Measurements from ENCODE around the gene CYGB.

The CYGB gene

DNA sequence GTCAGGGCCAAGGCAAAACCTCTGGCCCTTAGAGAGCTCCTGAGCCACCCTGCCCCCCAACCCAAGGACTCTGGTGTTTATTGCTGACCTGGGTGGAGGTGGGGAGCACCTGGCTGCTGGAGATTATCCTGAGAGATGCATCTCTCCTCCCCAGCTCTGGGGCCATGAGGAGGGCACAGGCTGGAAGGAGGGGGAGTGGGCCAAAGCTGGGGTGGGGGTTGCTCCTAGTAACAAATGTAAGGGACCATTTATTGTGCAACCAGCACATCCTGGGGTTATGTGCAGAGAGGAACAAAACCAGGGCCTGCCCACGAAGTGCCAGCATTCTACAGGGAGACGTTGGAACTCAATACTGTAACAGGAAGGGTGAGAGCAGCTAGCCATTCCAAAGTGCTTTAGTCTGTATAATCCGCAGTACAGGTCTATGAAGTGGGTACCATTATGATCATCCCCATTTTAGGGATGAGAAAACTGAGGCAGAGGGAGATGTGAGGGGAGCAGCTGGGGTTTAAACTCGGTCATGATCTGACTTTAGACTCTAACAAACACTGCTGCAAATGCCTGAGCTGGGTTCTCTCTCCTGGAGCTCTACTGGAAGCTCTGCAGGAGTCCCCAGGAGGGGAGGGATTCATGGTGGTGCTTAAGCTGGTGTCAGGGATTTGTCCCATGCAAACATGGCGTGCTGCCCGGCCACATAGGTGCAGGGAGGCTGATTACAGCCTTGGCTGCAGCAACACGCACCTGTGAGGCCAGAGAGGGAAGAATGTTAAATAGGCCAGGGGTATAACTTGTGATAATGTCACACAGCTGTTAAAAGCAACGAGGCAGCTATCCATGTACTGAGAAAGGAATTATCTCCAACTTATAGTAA, 34.9 kb downstream of the CYGB start:
- H3K4me3 ChIP-seq (ENCODE audit: low read depth, low read length) = no peak overlapping the region

DNA sequence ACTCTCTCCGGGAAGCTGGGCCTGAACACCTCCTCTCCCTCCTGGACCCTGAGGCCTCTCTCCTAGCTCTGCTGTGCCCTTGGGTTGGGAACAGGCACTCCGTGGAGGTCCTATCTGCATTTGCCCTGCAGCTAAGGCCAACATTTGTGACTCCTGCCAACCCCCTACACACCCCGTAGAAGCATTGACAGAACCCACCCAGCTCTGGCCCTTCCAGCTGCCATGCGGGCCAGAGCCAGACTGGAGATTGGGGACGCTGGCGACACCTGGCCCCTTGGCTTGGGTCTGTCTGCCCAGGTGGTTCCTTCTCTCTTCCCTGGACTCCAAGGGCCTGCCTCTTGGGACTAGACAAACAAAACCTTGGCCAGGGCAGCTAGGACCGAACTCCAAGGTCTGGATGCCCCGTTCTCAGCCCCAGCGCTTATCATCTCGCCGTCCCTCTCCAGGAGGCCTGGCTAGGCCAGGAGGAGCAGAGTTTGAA, 35.6 kb downstream of the CYGB start:
- H3K4me3 ChIP-seq (ENCODE audit: low read depth, low read length) = peak overlapping the region; percentile 0

DNA sequence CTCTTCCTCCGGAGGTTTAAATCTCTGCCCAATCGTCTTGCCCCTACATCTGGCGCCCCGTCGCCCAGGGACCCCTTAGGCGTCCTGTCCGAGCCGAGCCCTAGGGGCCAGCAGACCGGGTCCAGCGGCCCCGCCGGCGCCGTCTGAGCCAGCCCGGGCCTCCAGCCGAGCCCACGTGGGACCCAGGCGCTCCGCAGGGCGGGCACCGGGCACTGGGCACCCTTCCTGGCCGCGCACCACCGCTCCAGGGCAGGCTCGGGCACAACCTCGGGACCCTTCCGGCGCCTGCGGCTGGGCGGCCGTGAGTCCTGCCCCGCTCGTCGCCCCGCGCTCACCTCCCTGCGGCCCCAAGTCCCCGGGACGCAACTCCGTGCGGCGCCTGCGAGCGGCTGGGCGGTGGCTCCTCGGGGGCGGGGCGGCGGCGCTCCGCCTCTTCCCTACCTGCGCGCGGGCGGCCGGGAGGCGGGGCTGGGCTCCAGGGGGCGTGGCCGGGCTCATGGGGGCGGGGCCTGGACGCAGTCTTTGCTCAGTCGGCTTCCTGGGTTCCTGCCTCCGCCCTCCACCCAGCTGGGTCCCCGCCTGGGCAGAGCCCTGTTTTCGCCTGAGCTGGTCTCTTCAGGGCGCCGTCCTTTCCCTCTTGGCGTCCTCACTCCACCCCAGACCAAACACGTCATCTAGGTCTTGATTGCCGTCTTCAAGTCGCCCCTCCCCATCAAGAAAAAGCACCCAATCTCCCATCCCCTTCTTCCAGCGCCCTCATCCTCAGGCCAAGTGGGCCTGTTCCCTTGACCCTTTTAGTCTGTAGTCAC, 36.3 kb downstream of the CYGB start, which contains the start of gene RHBDF2:
Gene RHBDF2 (minus strand): TSS at position 406 of the 809 bp plus-strand sequence. CDS start 19,899 bp downstream, outside the sequence.
- H3K4me3 ChIP-seq (ENCODE audit: low read depth, low read length) = peak within 1 kb of the TSS; percentile 49

DNA sequence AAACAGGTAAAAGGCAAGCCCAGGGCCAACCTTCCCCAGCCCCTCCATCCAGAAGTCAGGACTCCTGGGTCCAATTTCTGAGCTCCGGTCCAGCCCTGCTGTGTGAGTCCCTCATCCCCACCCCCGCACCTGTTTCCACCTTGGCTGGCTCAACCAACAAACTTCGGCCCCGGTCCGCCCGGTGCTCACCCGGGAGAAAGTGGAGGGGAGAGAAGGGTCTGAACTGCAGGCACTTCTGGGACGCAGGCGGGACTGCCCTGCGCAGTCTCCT, 36.8 kb downstream of the CYGB start:
- H3K4me3 ChIP-seq (ENCODE audit: low read depth, low read length) = peak overlapping the region; percentile 49

DNA sequence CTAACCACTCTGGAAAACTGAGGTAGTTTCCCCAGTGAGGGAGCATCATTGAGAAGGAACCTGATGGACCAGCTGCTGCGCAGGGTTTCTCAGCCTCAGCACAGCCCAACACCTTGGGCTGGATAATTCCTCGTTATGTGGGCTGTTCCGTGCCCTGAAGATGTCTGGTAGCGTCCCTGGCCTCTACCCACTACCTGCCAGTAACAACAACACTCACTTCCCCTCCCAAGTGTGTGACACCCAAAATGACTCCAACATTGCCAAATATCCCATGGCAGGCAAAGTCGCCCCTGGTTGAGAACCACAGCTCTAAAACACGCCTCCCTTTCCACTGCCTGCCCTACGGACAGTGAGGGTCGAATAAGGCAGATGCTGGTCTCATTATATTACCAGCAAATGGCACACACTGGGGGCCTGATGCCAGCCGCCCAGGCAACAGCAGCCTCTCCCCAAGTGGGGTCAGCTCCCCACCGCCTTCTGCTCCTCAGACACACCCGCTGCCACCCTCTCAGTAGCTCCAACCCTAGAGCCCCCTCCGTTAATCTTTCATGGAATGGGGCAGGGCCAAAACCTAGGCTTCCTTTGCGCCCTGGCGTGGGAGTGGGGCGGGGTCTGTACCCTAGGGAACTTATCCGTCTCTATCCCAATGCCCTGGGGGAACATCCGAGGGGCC, 37.3 kb downstream of the CYGB start:
- H3K4me3 ChIP-seq (ENCODE audit: low read depth, low read length) = peak overlapping the region; percentile 49

DNA sequence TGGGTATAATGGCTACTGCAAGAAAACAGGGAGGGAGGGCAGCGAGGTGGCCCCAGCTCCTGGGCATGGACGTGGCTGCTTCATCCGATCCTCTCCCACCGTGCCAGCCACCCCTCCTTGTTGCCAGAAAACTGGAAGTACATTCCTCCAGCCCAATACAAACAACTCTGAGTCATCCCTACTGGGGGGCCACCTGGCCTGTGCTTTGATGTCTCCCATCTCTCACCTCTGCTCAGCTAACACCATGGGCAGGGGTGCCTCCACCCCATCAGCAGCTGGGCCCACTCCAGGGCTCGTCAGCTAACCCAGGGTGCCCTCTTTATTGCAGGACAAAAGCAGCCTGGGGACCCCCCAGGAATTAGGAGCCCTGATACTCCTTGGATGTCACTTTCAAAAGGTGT, 38.2 kb downstream of the CYGB start:
- no peak overlapping the region for H3K4me3 ChIP-seq (ENCODE audit: low read depth, low read length)

DNA sequence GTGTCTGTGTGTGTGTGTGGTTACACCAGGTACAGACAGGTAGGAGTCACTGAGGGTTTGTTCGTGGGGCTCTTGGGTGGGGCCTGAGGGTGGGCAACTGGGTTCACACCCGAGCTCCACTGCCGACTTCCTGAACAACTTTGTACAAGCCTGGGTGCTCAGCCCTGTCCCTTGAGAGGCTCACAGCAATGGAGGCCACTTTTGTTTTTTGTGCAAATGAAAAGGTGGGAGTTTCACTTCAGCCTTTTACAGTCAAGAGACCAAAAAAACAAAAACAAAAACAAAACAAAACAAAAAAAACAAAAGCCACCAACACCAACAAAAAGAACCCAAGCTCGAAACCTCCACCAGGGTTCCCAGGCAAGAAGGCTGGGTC, 38.6 kb downstream of the CYGB start:
- no peak overlapping the region for H3K4me3 ChIP-seq (ENCODE audit: low read depth, low read length)

DNA sequence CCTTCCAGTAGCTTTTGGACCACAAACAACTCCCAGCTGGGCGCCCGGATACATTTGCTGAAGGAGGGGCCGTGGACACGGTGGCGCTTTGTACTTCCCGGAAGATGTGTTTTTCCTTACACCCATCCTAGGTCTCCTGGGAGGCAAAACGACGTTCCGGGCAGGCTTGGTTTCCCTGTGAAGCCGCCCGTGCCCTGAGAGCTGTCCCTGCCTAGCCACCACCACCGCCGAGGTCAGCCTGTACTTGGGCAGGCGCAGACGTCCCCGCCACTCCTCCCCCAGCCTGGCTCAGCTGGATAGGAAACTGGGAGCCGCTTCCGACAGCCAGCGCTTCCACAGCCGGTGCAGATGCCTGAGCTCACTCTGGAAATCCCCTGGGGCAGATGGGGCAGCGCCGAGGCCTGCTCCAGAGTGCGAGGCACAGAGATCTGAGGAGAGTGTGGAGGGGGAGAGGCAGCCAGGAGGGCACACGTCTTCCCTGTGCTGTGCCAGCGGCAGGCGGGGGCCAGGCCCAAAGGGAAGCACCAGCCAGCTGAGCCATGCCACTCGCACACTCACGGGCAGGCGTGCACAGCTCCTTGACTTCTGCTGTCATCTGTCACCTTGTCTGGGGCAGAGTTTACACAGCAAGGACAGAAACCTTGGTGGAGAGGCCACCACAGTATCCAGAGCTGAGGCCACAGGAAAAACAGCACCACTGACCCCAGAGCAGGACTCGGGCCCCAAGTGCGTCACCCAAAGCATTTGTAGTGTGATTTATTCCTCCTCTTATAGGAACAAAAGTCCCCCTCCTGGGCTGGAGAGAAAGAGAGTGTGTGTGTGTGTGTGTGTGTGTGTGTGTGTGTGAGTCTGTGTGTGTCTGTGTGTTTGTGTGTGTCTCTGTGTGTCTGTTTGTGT, 39.3 kb downstream of the CYGB start:
- no peak overlapping the region for H3K4me3 ChIP-seq (ENCODE audit: low read depth, low read length)

DNA sequence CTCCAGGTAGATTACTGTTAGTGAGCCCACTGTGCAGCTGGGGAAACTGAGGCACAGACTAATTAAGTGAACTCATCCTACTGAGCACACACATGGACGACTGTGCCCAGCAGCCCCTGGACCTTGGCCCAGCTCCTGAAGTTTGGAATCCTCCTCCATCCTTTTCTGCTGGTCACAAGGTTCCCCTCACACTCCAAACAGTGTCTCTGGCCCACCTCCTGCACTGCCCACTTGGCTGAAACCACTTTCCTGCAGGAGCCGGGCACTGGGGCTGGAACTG, 39.9 kb downstream of the CYGB start:
- no peak overlapping the region for H3K4me3 ChIP-seq (ENCODE audit: low read depth, low read length)

DNA sequence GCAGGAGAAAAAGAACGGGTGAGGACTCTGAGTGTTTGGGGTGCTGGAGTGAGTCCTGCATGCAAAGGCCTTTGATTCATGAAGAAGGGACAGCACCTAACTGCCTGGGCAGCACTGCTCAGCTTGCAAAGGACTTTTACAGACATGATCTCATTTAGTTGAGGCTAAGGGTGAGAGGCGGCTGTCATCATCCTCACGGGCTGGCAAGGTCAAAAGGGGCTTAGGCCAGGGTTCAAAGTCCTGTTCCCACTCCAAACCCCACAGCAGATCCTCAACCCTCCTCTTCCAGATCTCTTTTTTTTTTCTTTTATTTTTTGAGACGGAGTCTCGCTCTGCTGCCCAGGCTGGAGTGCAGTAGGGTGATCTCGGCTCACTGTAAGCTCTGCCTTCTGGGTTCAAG, 41.0 kb downstream of the CYGB start:
- no peak overlapping the region for H3K4me3 ChIP-seq (ENCODE audit: low read depth, low read length)

DNA sequence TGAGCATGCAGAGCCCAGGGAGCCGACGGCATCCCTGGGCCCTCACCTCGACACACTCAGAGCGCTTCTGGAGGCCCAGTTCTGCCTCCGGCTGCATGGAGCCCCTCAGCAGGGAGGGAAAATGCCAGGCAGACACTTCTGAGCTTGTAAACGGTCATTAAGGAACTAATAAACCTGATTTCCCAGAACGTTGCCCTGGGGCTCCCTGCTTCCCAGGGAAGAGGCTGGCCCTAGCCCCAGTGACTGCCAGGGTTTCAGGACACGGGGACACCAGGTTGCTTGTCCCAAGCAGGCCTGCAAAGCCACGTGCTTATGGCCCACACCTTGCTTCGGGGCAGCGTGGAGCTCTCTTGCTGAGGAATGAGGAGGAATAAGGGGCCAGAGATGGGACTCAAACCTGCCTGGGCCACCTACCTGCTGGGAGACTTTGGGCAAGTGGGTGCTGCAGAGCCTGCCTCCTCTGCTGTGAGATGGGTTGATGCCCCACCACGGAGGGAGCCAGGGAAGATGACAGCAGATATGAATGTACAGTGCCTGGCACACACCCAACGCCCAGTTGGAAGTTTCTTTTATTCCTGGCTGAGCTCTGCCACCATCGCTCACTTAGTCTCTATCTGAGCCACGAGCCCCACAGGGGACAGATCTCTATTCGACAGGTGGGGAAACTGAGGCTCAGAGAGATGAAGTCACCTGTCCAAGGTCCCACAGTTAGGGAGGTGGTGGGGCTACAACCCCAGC, 41.7 kb downstream of the CYGB start:
- H3K4me3 ChIP-seq (ENCODE audit: low read depth, low read length) = no peak overlapping the region

DNA sequence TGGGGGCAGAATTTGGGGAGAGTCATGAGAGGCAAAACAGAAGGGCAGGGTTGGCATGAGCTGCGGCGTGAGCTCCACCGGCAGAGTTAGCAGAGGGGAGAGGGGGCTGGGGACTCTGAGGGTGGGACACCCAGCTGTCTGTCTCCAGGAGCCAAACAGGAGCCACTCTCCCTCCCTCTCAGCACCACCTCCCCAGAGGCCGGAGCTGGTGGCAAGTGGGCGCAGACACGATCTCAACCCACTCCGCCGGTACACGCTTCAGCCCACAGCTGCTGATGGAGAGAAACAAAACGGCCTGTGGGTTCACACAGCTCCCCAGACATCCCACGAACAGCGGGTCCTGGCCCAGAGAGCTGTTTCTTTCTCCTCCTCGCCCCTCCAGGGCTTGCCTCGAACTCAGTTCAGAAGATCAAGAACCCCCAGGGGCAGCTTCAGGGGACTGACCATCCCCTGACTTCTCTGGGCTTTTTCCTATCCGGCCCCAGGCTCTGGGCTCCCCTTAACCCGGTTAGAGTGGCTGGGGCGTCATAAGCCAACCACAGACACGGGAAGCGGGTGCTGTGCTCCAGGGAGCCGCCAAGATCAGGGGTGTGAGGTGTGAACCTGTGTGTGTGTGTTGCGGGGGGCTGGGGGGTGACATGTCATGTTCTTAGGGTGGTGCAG, 43.9 kb downstream of the CYGB start:
- no peak overlapping the region for H3K4me3 ChIP-seq (ENCODE audit: low read depth, low read length)

DNA sequence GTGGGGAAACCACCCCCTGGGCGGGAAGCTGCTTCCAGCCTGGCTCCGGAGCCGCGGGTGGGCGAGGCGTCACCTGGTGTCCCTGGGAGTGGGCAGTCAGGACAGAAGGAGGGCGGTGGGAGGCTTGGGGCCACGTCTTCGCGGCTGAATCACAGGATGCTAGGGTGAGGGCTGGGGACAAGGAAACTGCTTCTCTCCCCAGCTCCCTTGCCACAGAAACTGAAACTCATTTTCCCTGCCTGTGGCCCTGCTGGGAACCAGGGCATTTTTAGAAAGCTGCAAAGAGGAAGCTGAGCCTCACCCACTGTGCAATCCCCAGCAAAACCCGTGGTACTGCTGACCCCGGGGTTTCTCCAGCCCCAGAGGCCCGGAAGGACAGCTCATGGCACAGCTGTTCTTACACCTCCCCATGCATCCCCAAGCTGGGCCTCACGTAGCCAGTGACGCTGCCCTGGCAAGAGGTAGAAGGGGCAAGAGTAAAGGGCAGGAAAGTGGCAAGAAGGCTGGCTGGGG, 44.5 kb downstream of the CYGB start:
- H3K4me3 ChIP-seq (ENCODE audit: low read depth, low read length) = no peak overlapping the region

DNA sequence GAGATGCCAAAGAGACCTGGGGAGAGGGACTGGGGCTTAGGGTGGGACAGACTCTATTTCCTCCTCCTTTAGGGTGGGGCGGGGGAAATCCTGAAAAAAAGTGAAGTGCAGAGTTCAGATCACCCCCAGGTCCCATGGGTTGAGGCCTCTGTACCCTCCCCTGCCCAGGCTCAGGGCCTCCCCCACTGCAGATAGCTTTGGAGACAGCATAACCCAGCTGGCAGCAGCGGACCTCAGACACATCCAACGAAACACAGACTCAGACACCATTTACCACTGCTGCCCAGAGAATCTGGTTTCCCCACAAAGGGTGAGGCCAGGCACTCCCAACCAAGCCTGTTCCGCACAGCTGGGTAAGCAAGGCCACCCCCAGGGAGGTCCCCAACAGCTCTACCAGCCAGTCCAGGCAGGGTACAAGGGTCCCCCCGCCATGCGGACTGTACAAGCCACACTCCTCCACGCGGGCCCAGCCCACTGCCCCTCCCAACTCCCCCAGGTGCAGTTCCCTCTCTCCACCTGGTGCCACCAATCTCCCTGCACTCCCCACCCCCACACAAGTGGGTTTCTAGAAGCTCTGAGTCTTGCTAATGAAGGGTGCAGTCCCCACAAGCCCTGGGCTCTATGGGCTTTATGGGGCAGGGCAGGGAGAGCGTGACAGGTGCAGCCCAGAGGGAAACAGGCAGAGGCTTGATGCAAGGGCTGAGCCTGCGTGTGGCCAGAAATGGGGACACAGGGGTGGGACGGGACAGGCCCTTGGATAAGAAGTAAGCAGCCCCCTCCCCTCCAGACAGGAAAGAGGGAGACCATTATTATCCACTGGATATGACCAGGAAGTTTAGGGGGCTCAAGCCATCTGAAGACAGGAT, 45.2 kb downstream of the CYGB start:
- no peak overlapping the region for H3K4me3 ChIP-seq (ENCODE audit: low read depth, low read length)

DNA sequence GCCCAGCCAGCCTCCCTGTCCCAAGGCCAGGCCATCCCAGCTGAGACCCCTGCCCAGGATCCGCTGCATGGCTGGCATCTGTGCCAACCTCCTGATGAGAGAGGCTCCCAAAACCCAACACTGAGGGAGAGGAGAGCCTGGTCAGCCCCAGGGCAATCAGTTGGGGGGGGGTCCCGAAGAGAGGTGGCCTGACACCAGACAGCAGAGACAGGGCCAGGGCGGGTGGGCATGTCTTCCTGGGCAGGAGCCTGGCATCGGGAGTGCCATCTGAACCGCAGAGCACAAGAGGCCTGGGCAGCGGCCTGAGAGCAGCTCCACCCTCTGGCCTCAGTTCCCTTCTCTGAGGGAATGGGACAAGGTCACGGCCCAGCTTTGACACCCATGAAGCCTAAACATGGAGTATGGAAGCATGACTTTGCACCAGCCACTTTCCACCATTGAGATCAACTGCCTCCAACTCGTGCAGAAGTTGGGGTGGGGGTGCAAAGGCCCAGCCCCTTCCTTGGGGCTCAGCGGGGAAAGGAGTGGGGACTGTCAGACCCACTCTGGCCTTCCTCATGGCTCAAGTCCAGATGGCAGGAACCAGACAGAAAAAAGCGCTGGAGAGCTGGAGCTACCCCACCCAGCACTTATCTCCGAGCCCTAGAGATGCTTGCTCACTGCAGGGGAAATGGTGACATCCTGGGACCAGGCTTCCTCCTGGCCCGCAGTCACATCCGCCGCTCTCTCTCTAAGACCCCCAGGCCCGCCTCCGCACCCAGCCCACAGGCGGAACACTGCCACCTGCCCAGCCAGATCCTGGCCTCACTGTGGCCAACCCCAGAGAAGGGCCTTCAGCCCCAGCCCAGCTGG, 46.0 kb downstream of the CYGB start:
- no peak overlapping the region for H3K4me3 ChIP-seq (ENCODE audit: low read depth, low read length)

DNA sequence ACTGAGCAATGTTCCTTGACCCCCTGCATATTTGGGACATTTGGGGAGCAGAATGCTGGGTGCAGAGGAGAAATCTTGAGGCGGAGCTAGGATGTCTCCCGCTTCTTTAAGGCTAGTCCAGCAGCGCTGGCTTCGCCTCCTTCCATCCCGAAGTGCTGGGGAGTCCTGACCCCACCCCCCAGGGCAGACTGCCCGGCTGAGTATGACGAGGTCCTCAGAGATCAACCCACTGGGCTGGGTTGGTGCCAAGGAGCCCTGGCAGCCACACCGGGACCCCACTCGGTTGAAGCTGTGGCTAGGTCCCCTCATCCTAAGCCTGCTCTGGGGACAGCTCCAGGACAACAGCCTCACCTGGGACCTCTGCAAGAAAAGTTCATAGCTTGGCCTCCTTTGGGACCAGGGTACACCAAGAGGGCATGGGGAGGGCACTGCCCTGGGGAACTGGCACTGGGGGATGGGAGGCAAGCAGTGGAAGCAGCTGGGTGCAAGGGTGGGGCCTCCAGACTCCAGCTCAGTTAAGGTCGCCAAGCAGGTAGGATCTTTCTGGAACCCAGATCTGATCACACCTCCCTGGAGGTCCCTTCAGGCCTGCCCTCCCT, 47.3 kb downstream of the CYGB start:
- no peak overlapping the region for H3K4me3 ChIP-seq (ENCODE audit: low read depth, low read length)

Measured in iPS-11a (cell line).